Ascending aorta (tissue), 2 donors: Measurements from ENCODE around the gene TGFB1. TPM values are rescaled to one million over a fixed set of nuclear protein-coding genes. Genes with fewer than 3 reads are reported as not detected.
"Not testable (repeated sequence)": the region's sequence is repeated elsewhere in the genome, so short reads cannot be mapped to it uniquely, and the experiment has no call there.

Experiments
- DNase-seq, 2 donors: peaks; one replicate each; pipeline ENCODE4 v3.0.0-alpha.2; 2019; ENCODE audit warnings: low spot score in 2 of 2
- H3K27ac ChIP-seq, 2 donors: fragments of 200-600 bp; sonication (generic); one replicate each; pipeline ENCODE4 v1.5.1; 2016 to 2017; ENCODE audit warnings: mild to moderate bottlenecking in 1 of 2
- H3K27me3 ChIP-seq: fragments of 200-600 bp; sonication (generic); one replicate; pipeline ENCODE4 v1.5.1; 2017
- H3K36me3 ChIP-seq, 2 donors: fragments of 200-600 bp; sonication (generic); one replicate each; pipeline ENCODE4 v1.5.1; 2016
- H3K4me1 ChIP-seq, 2 donors: fragments of 200-600 bp; sonication (generic); one replicate each; pipeline ENCODE4 v1.5.1; 2016 to 2017; ENCODE audit warnings: mild to moderate bottlenecking in 1 of 2
- H3K4me3 ChIP-seq, 2 donors: fragments of 200-600 bp; sonication (generic); one replicate each; pipeline ENCODE4 v1.5.1; 2016 to 2017; ENCODE audit warnings: mild to moderate bottlenecking in 1 of 2
- H3K9me3 ChIP-seq, 2 donors: fragments of 200-600 bp; sonication (generic); one replicate each; pipeline ENCODE4 v1.5.1; 2016
- intact Hi-C: fragments of 100-400 bp; cut with DNase I; formaldehyde crosslinking; loops from one replicate; pipeline ENCODE4 v1.15.1; 2023
- total RNA-seq: library from RNA; depleted of rRNA; stranded (reverse); fragments of >200 nt; gene quantifications from one replicate; pipeline ENCODE4 v1.1.0, GENCODE V29; 2016
- TF ChIP-seq, protein P1 (sequence below), 3 experiments: fragments of 200-600 bp in 2 of 3; fragments of 450-650 bp in 1 of 3; sonication (generic) in 2 of 3; IDR thresholded peaks; one replicate each; pipeline ENCODE4 v1.5.1; 2016 to 2019; ENCODE audit warnings: antibody characterized with exemption in 3 of 3, mild to moderate bottlenecking in 1 of 3, moderate library complexity in 1 of 3

The TGFB1 gene
- total RNA-seq, 1 donor from 2014 or later = 103 TPM

DNA sequence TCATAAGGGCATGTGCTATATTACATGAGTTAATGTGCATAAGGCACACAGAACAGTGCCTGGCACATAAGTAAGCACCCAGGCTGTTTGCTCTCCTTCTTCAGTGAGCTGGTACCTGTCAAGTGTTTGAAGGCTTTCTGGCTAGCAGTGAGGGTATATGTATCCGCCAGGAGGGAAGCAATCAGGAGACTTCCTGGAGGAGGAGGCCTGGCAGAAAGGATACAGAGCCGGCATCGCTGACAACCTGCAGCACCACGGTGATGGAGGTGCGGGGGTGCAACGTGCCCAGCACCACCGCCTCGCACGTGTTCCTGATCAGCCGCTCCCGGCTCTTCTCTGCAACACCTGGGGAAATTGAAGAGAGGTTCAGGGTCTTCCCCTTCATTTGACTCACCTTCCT lies 37.9 kb upstream of the TGFB1 start:
- H3K36me3 ChIP-seq = peaks cover 23 to 32% of the 10 kb centered on the region in 2 donors
- intact Hi-C loops = no loop called here
- no peak overlapping the region for H3K4me3 ChIP-seq
- TF ChIP-seq, protein P1, sequence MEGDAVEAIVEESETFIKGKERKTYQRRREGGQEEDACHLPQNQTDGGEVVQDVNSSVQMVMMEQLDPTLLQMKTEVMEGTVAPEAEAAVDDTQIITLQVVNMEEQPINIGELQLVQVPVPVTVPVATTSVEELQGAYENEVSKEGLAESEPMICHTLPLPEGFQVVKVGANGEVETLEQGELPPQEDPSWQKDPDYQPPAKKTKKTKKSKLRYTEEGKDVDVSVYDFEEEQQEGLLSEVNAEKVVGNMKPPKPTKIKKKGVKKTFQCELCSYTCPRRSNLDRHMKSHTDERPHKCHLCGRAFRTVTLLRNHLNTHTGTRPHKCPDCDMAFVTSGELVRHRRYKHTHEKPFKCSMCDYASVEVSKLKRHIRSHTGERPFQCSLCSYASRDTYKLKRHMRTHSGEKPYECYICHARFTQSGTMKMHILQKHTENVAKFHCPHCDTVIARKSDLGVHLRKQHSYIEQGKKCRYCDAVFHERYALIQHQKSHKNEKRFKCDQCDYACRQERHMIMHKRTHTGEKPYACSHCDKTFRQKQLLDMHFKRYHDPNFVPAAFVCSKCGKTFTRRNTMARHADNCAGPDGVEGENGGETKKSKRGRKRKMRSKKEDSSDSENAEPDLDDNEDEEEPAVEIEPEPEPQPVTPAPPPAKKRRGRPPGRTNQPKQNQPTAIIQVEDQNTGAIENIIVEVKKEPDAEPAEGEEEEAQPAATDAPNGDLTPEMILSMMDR (IDR thresholded peaks at IDR 0.05) = no peak
- H3K27ac ChIP-seq = no peak overlapping the region
- DNase-seq = no peak
- no peaks in the 10 kb centered on the region for H3K4me1 ChIP-seq
- H3K9me3 ChIP-seq = no peaks in the 10 kb centered on the region
- H3K27me3 ChIP-seq = no peaks in the 10 kb centered on the region

DNA sequence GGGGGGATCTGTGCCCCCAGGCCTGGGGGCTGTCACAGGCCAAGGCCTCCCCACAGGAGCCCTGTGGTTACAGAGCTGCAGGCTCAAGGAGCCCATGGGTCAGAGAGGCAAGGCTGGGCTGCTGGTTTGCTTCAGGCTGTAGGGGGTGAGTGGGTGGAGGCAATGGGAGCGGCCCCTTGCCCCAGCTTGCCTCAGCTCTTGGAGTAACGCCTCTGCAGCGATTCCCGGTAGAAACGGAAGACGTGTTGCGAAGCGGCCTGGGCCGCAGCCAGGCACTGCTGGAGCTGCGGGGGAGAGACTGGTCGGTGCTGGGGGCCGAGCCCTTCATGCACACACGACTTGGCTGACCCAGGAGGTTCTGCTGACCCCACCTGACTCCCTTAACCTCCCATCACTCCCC lies 32.7 kb upstream of the TGFB1 start:
- H3K4me1 ChIP-seq = no peaks in the 10 kb centered on the region
- intact Hi-C loops = no loop called here
- H3K36me3 ChIP-seq = peaks cover 29 to 51% of the 10 kb centered on the region in 2 donors
- no peak for DNase-seq
- H3K27me3 ChIP-seq = no peaks in the 10 kb centered on the region
- H3K27ac ChIP-seq = no peak overlapping the region
- TF ChIP-seq, protein P1 (IDR thresholded peaks at IDR 0.05) = no peak
- no peaks in the 10 kb centered on the region for H3K9me3 ChIP-seq
- H3K4me3 ChIP-seq = no peak overlapping the region

DNA sequence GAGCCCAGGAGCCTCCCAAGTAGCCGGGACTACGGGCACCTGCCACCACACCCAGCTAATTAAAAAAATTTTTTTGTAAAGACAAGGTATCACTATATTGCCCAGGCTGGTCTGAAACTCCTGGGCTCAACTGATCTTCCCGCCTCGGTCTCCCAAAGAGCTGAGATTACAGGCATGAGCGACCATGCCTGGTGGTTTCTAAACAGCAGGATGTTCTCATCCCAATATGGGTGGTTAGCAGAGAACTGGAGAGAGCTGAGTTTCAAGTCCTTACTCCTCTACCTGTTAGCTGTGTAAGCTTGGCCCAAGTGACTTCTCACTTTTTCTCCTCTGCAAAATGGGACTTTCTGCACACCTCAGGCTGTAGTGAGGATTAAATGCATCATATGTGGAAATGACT lies 30.6 kb upstream of the TGFB1 start:
- Histone ChIP-seq H3K9me3 (no peaks in the 10 kb centered on the region), H3K36me3 (peaks cover 18 to 36% of the 10 kb centered on the region in 2 donors), H3K27ac (no peak overlapping the region), H3K27me3 (no peaks in the 10 kb centered on the region), H3K4me1 (no peaks in the 10 kb centered on the region), H3K4me3 (no peak overlapping the region)
- intact Hi-C loops = no loop called here
- TF ChIP-seq, protein P1 (IDR thresholded peaks at IDR 0.05) = no peak
- no peak for DNase-seq

DNA sequence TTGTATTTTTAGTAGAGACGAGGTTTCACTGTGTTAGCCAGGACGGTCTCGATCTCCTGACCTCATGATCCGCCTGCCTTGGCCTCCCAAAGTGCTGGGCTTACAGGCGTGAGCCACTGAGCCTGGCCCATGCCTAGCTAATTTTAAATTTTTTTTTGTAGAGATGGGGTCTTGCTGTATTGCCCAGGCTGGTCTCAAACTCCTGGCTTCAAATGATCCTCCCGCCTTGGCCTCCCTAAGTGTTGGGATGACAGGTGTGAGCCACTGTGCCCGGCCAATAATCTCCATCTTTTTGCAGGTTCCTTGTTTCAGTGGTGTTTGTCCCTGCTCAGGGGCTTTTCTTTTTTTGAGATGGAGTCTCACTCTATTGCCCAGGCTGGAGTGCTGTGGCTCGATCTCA lies 27.8 kb upstream of the TGFB1 start:
- H3K27ac ChIP-seq, H3K4me1 ChIP-seq, DNase-seq, intact Hi-C loops, H3K9me3 ChIP-seq, H3K4me3 ChIP-seq, H3K27me3 ChIP-seq: not testable (repeated sequence)
- H3K36me3 ChIP-seq = peaks cover 10 to 24% of the 10 kb centered on the region in 2 donors

DNA sequence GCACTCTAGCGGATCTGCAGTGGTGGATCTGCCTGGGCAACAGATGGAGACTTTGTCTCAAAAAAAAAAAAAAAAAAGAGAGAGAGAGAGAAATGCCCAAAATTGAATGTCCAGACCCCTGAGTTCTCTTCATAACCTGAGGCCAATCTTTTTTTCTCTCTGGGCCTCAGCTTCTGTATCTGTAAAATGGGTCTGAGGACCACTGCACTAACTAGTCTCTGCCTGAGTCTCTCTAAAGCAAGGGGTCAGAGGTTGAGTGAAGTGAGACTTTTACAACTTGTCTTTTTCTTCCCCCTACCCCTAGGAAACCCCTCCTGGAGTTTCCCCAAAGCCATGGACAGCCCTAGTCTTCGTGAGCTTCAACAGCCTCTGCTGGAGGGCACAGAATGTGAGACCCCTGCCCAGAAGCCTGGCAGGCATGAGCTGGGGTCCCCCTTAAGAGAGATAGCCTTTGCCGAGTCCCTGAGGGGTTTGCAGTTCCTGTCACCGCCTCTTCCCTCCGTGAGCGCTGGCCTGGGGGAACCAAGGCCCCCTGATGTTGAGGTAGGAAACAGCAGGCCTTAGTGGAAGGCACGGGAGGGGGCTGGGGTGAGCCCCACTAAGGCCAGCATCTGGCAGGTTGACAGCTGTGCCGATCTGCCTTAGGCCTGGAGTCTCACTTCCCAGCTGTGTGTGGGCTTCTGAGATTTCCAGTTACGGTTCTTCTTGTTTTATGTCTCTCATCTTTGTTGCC lies 24.4 kb upstream of the TGFB1 start:
- Histone ChIP-seq H3K9me3 (no peaks in the 10 kb centered on the region), H3K36me3 (peaks cover 0 to 10% of the 10 kb centered on the region in 2 donors), H3K4me3 (no peak overlapping the region), H3K27me3 (no peaks in the 10 kb centered on the region), H3K4me1 (peaks cover 0 to 14% of the 10 kb centered on the region in 2 donors), H3K27ac (no peak overlapping the region)
- TF ChIP-seq, protein P1 (IDR thresholded peaks at IDR 0.05) = no peak
- intact Hi-C loops = loop anchor here (2.0 kb wide), 1 partner anchor 23 kb away; no protein-coding TSS in a partner anchor
- DNase-seq = no peak

DNA sequence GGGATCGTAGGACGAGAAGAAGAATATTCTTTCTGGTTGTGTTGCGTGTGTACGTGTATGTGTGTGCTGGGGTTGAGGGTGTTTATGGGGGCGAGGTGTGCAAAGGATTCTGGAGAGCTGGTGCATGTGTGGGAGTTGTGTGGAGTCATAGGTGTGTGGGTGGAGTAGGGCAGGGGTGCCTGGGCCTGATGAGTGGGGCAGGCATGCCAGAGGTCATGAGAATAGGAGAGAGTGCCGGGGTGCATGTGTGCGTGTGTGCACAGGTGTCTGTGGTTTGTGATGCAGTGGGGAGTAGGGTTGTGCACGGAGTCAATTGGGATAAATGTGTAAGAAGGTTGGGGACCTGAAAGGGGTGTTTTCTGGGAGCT lies 23.3 kb upstream of the TGFB1 start:
- peaks cover 0 to 14% of the 10 kb centered on the region in 2 donors for H3K4me1 ChIP-seq
- intact Hi-C loops = loop anchor here (1.0 to 2.0 kb wide), 2 partner anchors 20 to 22 kb away; partner anchors contain the start of genes BCKDHA and EXOSC5

More for the DNA sequence above, 23.3 kb upstream of the TGFB1 start:
- H3K9me3 ChIP-seq = no peaks in the 10 kb centered on the region
- peak overlapping the region; percentile 71 to 75 for H3K27ac ChIP-seq
- H3K27me3 ChIP-seq = no peaks in the 10 kb centered on the region
- peak overlapping the region; percentile 57 to 69 for H3K4me3 ChIP-seq
- no peak for DNase-seq
- peaks cover 0 to 2% of the 10 kb centered on the region in 2 donors for H3K36me3 ChIP-seq
- TF ChIP-seq, protein P1 (IDR thresholded peaks at IDR 0.05) = no peak
